Measurements from ENCODE around the gene PTPRS.

- TF ChIP-seq, protein P1, sequence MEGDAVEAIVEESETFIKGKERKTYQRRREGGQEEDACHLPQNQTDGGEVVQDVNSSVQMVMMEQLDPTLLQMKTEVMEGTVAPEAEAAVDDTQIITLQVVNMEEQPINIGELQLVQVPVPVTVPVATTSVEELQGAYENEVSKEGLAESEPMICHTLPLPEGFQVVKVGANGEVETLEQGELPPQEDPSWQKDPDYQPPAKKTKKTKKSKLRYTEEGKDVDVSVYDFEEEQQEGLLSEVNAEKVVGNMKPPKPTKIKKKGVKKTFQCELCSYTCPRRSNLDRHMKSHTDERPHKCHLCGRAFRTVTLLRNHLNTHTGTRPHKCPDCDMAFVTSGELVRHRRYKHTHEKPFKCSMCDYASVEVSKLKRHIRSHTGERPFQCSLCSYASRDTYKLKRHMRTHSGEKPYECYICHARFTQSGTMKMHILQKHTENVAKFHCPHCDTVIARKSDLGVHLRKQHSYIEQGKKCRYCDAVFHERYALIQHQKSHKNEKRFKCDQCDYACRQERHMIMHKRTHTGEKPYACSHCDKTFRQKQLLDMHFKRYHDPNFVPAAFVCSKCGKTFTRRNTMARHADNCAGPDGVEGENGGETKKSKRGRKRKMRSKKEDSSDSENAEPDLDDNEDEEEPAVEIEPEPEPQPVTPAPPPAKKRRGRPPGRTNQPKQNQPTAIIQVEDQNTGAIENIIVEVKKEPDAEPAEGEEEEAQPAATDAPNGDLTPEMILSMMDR (IDR thresholded peaks at IDR 0.05; ENCODE audit: low read length): no peak
- TF ChIP-seq EZH2 (optimal IDR thresholded peaks at IDR 0.05; ENCODE audit: low read depth, low read length): no peak
- TF ChIP-seq EZH2phosphoT487 (IDR thresholded peaks at IDR 0.05; ENCODE audit: low read length): no peak
These were observed 5.7 kb downstream of the PTPRS start for GRCh38 chr19:5334824-5335500.

Measured in MM.1S (cell line).